H1 (cell line): Measurements from ENCODE around the gene NBAS. TPM values are rescaled to one million over a fixed set of nuclear protein-coding genes. Genes with fewer than 3 reads are reported as not detected.
A peak's percentile ranks its signal among the peaks of the same experiment; 100 is the strongest.

Experiments
- CTCF ChIA-PET: fragments of 300-600 bp; sonication (Branson Sonifier 250); formaldehyde crosslinking; loops from one replicate; lab custom pipeline; 2021; ENCODE audit not compliant: partially characterized antibody; lab: Charles Lee
- POLR2A ChIA-PET: fragments of 300-600 bp; sonication (Branson Sonifier 250); formaldehyde crosslinking; loops from one replicate; lab custom pipeline; 2021; ENCODE audit warnings: inconsistent platforms; ENCODE audit not compliant: partially characterized antibody; lab: Charles Lee
- DNase-seq, 2 experiments: peaks; one replicate each; pipeline versions ENCODE4 v3.0.0 to v3.0.0-alpha.2; 2010 to 2022; ENCODE audit warnings: low spot score in 2 of 2, low read depth in 1 of 2, mixed read lengths in 1 of 2
- FAIRE-seq: peaks from 2 replicates; lab custom pipeline; 2011; peaks lifted over from hg19 to GRCh38; lab: Jason Lieb, UNC
- H2AFZ ChIP-seq: 2 replicates; pipeline ENCODE4 v1.8.1; 2012; ENCODE audit warnings: low read length, inconsistent platforms
- H2AK5ac ChIP-seq: 2 replicates; pipeline ENCODE4 v1.6.1; 2013; ENCODE audit warnings: low read depth, low read length
- H2BK120ac ChIP-seq: replicated peaks from 2 replicates; pipeline ENCODE3; 2013; ENCODE audit warnings: low read depth, low read length, inconsistent platforms
- H2BK12ac ChIP-seq: 2 replicates; pipeline ENCODE4 v1.6.1; 2013; ENCODE audit warnings: low read depth, low read length
- H2BK15ac ChIP-seq: 2 replicates; pipeline ENCODE4 v1.6.1; 2013; ENCODE audit warnings: low read length
- H2BK20ac ChIP-seq: 2 replicates; pipeline ENCODE4 v1.6.1; 2013; ENCODE audit warnings: low read length
- H2BK5ac ChIP-seq: 2 replicates; pipeline ENCODE4 v1.6.1; 2013; ENCODE audit warnings: low read depth, low read length
- H3K14ac ChIP-seq: 2 replicates; pipeline ENCODE4 v1.6.1; 2013; ENCODE audit warnings: inconsistent platforms; ENCODE audit not compliant: insufficient read length
- H3K18ac ChIP-seq: 2 replicates; pipeline ENCODE4 v1.6.1; 2013; ENCODE audit warnings: low read length; ENCODE audit errors: extremely low read depth
- H3K23ac ChIP-seq: 2 replicates; pipeline ENCODE4 v1.6.1; 2013; ENCODE audit warnings: inconsistent platforms; ENCODE audit not compliant: insufficient read length
- H3K23me2 ChIP-seq: 2 replicates; pipeline ENCODE4 v1.6.1; 2013; ENCODE audit warnings: low read depth, low read length
- H3K27ac ChIP-seq: 2 replicates; pipeline ENCODE4 v1.6.1; 2011; ENCODE audit warnings: low read depth, low read length, inconsistent platforms
- H3K27me3 ChIP-seq, 4 experiments: replicated peaks in 1 of 4; 1 replicate in 1 of 4; 2 replicates in 3 of 4; pipeline versions ENCODE4 v1.6.1 to v1.8.1; 2011 to 2013; ENCODE audit warnings: low read length in 3 of 4, mild to moderate bottlenecking in 3 of 4, inconsistent platforms in 2 of 4, mixed read lengths in 2 of 4, moderate library complexity in 1 of 4; ENCODE audit not compliant: control insufficient read depth in 3 of 4, insufficient read depth in 3 of 4; ENCODE audit errors: extremely low read depth in 1 of 4
- H3K36me3 ChIP-seq, 4 experiments: 2 replicates each; pipeline versions ENCODE4 v1.6.1 to v1.8.1; 2011 to 2013; ENCODE audit warnings: mild to moderate bottlenecking in 4 of 4, low read length in 3 of 4, moderate library complexity in 2 of 4, control low read depth in 1 of 4, inconsistent platforms in 1 of 4; ENCODE audit not compliant: insufficient read depth in 4 of 4, control insufficient read depth in 2 of 4
- H3K4ac ChIP-seq: replicated peaks from 2 replicates; pipeline ENCODE3; 2013; ENCODE audit warnings: low read length, low read depth, mixed read lengths, inconsistent platforms; ENCODE audit not compliant: insufficient read length
- H3K4me1 ChIP-seq, 4 experiments: replicated peaks in 1 of 4; 1 replicate in 1 of 4; 2 replicates in 3 of 4; pipeline versions ENCODE4 v1.6.1 to v1.8.1; 2011 to 2013; ENCODE audit warnings: low read length in 3 of 4, inconsistent platforms in 2 of 4, mixed read lengths in 1 of 4; ENCODE audit not compliant: insufficient read depth in 4 of 4, control insufficient read depth in 3 of 4
- H3K4me2 ChIP-seq, 2 experiments: 2 replicates each; pipeline versions ENCODE4 v1.6.1 to v1.8.1; 2011 to 2013; ENCODE audit warnings: low read depth in 2 of 2, low read length in 2 of 2, control low read depth in 1 of 2, inconsistent platforms in 1 of 2, mild to moderate bottlenecking in 1 of 2; ENCODE audit not compliant: insufficient read depth in 1 of 2
- H3K4me3 ChIP-seq, 4 experiments: fragments of 200-600, 300-600 bp in 1 of 4; sonication (generic), shearing (Covaris generic), sonication (Bioruptor Twin) in 1 of 4; 2 replicates each; pipeline versions ENCODE4 v1.5.1 to v1.8.1; 2011 to 2016; ENCODE audit warnings: low read length in 4 of 4, low read depth in 3 of 4, control low read depth in 2 of 4, inconsistent platforms in 2 of 4, mild to moderate bottlenecking in 2 of 4, mixed read lengths in 1 of 4, moderate library complexity in 1 of 4; ENCODE audit not compliant: insufficient read depth in 2 of 4; ENCODE audit errors: extremely low read depth in 1 of 4
- H3K56ac ChIP-seq: replicated peaks from 2 replicates; pipeline ENCODE3; 2013; ENCODE audit warnings: low read depth, mild to moderate bottlenecking, mixed read lengths, low read length, inconsistent platforms; ENCODE audit not compliant: insufficient read length
- H3K79me1 ChIP-seq: 2 replicates; pipeline ENCODE4 v1.6.1; 2013; ENCODE audit warnings: low read depth, low read length, control low read depth
- H3K79me2 ChIP-seq, 2 experiments: 2 replicates each; pipeline versions ENCODE4 v1.6.1 to v1.8.1; 2012 to 2013; ENCODE audit warnings: low read length in 2 of 2, mild to moderate bottlenecking in 2 of 2, inconsistent platforms in 1 of 2; ENCODE audit not compliant: insufficient read depth in 2 of 2, control insufficient read depth in 1 of 2
- H3K9ac ChIP-seq, 4 experiments: replicated peaks in 1 of 4; 1 replicate in 1 of 4; 2 replicates in 3 of 4; pipeline versions ENCODE4 v1.6.1 to v1.8.1; 2011 to 2013; ENCODE audit warnings: low read depth in 3 of 4, low read length in 3 of 4, control low read depth in 2 of 4, mild to moderate bottlenecking in 2 of 4, moderate library complexity in 2 of 4, inconsistent platforms in 1 of 4; ENCODE audit errors: extremely low read depth in 1 of 4
- H3K9me3 ChIP-seq, 2 experiments: 2 replicates each; pipeline versions ENCODE4 v1.6.1 to v1.8.1; 2012 to 2013; ENCODE audit warnings: mild to moderate bottlenecking in 2 of 2, moderate library complexity in 2 of 2, control low read depth in 1 of 2, inconsistent platforms in 1 of 2, low read depth in 1 of 2, low read length in 1 of 2, mixed read lengths in 1 of 2; ENCODE audit not compliant: insufficient read depth in 2 of 2
- H4K20me1 ChIP-seq, 2 experiments: replicated peaks in 1 of 2; 2 replicates each; pipeline versions ENCODE3 to v1.8.1; 2011 to 2013; ENCODE audit warnings: inconsistent platforms in 2 of 2, low read length in 2 of 2, mild to moderate bottlenecking in 1 of 2; ENCODE audit not compliant: insufficient read depth in 2 of 2, control insufficient read depth in 1 of 2
- H4K5ac ChIP-seq: 2 replicates; pipeline ENCODE4 v1.6.1; 2013; ENCODE audit warnings: low read length, low read depth, mixed read lengths, inconsistent platforms; ENCODE audit not compliant: insufficient read length
- H4K8ac ChIP-seq: 2 replicates; pipeline ENCODE4 v1.8.0; 2013; ENCODE audit warnings: mild to moderate bottlenecking, moderate library complexity, low read length, inconsistent platforms; ENCODE audit not compliant: insufficient read depth; ENCODE audit errors: extremely low read depth
- H4K91ac ChIP-seq: replicated peaks from 2 replicates; pipeline ENCODE3; 2013; ENCODE audit warnings: low read length, mixed read lengths, inconsistent platforms; ENCODE audit not compliant: insufficient read length
- FOSL1 ChIP-seq: IDR thresholded peaks from 2 replicates; pipeline ENCODE4 v1.6.1; 2011; ENCODE audit warnings: mild to moderate bottlenecking, low read depth, low read length, moderate library complexity; ENCODE audit not compliant: insufficient read depth
- RAD21 ChIP-seq, 2 experiments: IDR thresholded peaks in 1 of 2; conservative IDR thresholded peaks in 1 of 2; 2 replicates each; pipeline ENCODE4 v1.6.1; 2011; ENCODE audit warnings: low read depth in 2 of 2, low read length in 2 of 2, improper control_type of control experiment in 1 of 2, inconsistent platforms in 1 of 2, mild to moderate bottlenecking in 1 of 2, moderate library complexity in 1 of 2
- RNF2 ChIP-seq: fragments of 200-900, 300-1000 bp; sonication (generic); IDR thresholded peaks from 2 replicates; pipeline ENCODE4 v1.7.1; 2016; ENCODE audit warnings: borderline replicate concordance, low read depth, mild to moderate bottlenecking, antibody characterized with exemption, low read length; ENCODE audit not compliant: poor library complexity, severe bottlenecking; ENCODE audit errors: missing control alignments
- SUZ12 ChIP-seq: fragments of 200-600 bp; sonication (generic); IDR thresholded peaks from 2 replicates; pipeline ENCODE4 v1.6.1; 2012; ENCODE audit warnings: mild to moderate bottlenecking, inconsistent platforms, low read length, moderate library complexity, mixed read lengths
- TAF7 ChIP-seq: optimal IDR thresholded peaks from 2 replicates; pipeline ENCODE3; 2011; ENCODE audit warnings: low read depth, mild to moderate bottlenecking, inconsistent platforms, low read length, moderate library complexity, borderline replicate concordance
- TEAD4 ChIP-seq: IDR thresholded peaks from 2 replicates; pipeline ENCODE4 v1.6.1; 2012; ENCODE audit warnings: low read depth, low read length, inconsistent platforms, mixed read lengths
- YY1 ChIP-seq: IDR thresholded peaks from 2 replicates; pipeline ENCODE4 v1.6.1; 2011; ENCODE audit warnings: low read depth, mild to moderate bottlenecking, low read length
- WGBS, 2 experiments: shearing (Covaris generic) in 1 of 2; methylation state at CpG; one replicate each; pipeline versions ENCODE4 v1.1.6 to v1.1.7; 2013 to 2015; ENCODE audit warnings: low lambda C conversion rate in 2 of 2, mixed read lengths in 2 of 2, inconsistent platforms in 1 of 2, low coverage in 1 of 2, missing lambda C conversion rate in 1 of 2; ENCODE audit not compliant: insufficient replicate concordance in 2 of 2, insufficient coverage in 1 of 2, insufficient read length in 1 of 2; ENCODE audit errors: extremely low coverage in 1 of 2, missing lambda C conversion rate in 1 of 2; 5-methylcytosine and 5-hydroxymethylcytosine counted together
- polyA plus RNA-seq, 7 experiments: library from polyadenylated mRNA; depleted of rRNA in 3 of 7; stranded (reverse) in 5 of 7; unstranded in 2 of 7; fragments of >200 nt in 5 of 7; fragments of 200-250 nt in 2 of 7; gene quantifications; 1 replicate in 5 of 7; 2 replicates in 1 of 7; 4 replicates in 1 of 7; pipeline versions ENCODE4 v1.2.1 to v1.2.3, GENCODE V29; 2011 to 2013; ENCODE audit warnings: missing spikeins in 2 of 7, mixed read lengths in 2 of 7
- total RNA-seq: library from RNA; stranded (reverse); fragmentation: NEBNext Ultra II Directional; extraction: Animal tissue kit (Norgen Biotek cat#: 25700); gene quantifications from 2 replicates; pipeline ENCODE4 v1.2.1, GENCODE V29; 2021
- TF ChIP-seq, protein P1 (sequence below), 3 experiments: IDR thresholded peaks; 1 replicate in 2 of 3; 2 replicates in 1 of 3; pipeline versions ENCODE4 v1.5.1 to v1.6.1; 2011; ENCODE audit warnings: low read length in 3 of 3, mild to moderate bottlenecking in 3 of 3, inconsistent platforms in 2 of 3, low read depth in 1 of 3, moderate library complexity in 1 of 3; ENCODE audit not compliant: insufficient read depth in 1 of 3; ENCODE audit errors: control extremely low read depth in 1 of 3

The NBAS gene
- total and polyA plus RNA-seq, 2 of the 8 experiments (the other 6 are each of a cell fraction or from before 2014, with no cell fraction given), result 19.6 to 34.8 TPM

DNA sequence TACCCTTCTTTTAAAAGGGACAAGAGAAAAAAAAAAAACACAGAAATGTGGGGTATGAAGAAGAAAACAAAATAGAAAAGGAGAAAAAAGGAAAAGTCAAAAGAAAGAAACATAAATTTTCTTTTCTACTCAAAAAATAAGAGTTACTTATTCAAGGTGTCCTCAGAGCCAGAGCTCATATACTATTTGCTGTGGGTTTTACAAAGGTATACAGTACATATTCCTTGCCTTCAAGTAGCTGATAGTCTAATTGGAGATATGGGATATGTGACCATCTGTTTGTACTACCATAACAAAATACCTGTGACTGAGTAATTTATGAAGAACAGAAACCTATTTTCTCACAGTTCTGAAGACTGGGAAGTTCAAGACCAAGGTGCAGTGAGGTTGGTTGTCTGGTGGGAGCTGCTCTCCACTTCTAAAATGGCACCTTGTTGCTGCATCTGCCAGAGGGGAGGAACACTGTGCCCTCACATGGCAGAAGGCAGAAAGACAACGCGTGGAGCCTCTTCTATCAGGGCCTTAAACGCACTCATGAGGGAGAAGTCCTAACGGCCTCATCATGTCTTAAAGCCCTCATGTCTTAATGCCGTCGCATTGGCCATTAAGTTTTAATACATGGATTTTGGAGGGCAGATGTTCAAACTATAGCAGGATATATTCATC is 33.9 kb downstream of the NBAS start:
- H3K14ac ChIP-seq, result no peak overlapping the region
- no peak overlapping the region for H2BK12ac ChIP-seq
- WGBS, 2 experiments, result 87% methylated on average over 6 of the region's 6 CpGs; no CpG with 5 or more reads in 1 of the 2 experiments
- H3K4me2 ChIP-seq, result no peak overlapping the region
- H2BK15ac ChIP-seq, result no peak overlapping the region
- H4K20me1 ChIP-seq, result peaks cover 0 to 3% of the 10 kb centered on the region in 2 experiments
- CTCF ChIA-PET, result interaction anchor here (0.6 to 2.0 kb wide), 9 partner anchors 10 to 582 kb away, joined by 3 to 6 read pairs (median 4); no protein-coding TSS in a partner anchor
- H4K5ac ChIP-seq, result no peak overlapping the region
- H2BK120ac ChIP-seq, result no peak overlapping the region
- FAIRE-seq, result no peak
- H2AFZ ChIP-seq, result no peak overlapping the region
- no peak overlapping the region for H4K91ac ChIP-seq
- POLR2A ChIA-PET, result no interaction called here
- H3K23me2 ChIP-seq, result peaks cover 2% of the 10 kb centered on the region; the same call in 1 of the 2 replicates
- no peak overlapping the region for H3K23ac ChIP-seq
- H2BK5ac ChIP-seq, result no peak overlapping the region
- no peak overlapping the region for H2AK5ac ChIP-seq
- no peak overlapping the region for H4K8ac ChIP-seq
- H3K18ac ChIP-seq, result no peak overlapping the region
- H3K9ac ChIP-seq, result no peak overlapping the region
- H2BK20ac ChIP-seq, result no peak overlapping the region
- H3K4ac ChIP-seq, result no peak overlapping the region
- H3K36me3 ChIP-seq, result 0 out of 8 replicates have a peak, but pooled peaks cover 0 to 2% (median 0%) of the 10 kb centered on the region in 4 experiments
- no peak overlapping the region for H3K27ac ChIP-seq
- no peaks in the 10 kb centered on the region; the same call in 1 of the 2 replicates for H3K79me1 ChIP-seq
- H3K79me2 ChIP-seq, result no peaks in the 10 kb centered on the region
- no peaks in the 10 kb centered on the region for H3K4me1 ChIP-seq
- H3K56ac ChIP-seq, result no peak overlapping the region
- no peak overlapping the region for H3K4me3 ChIP-seq
- DNase-seq, result peak in 1 of 2 experiments; percentile 7
- H3K9me3 ChIP-seq, result no peaks in the 10 kb centered on the region
- H3K27me3 ChIP-seq, result no peaks in the 10 kb centered on the region
- TF ChIP-seq FOSL1 (no peak), TAF7 (no peak), SUZ12 (no peak), RNF2 (no peak), YY1 (peak; percentile 83), TEAD4 (0 out of 2 replicates have a peak, but pooled peaks have one; percentile 6), RAD21 (IDR thresholded peaks at IDR 0.05 in 1 of 2, conservative IDR thresholded peaks at IDR 0.05 in 1 of 2; ENCODE audit: low read depth in 2 of 2, low read length in 2 of 2) (peak; percentile 60 to 62)
- TF ChIP-seq, protein P1, sequence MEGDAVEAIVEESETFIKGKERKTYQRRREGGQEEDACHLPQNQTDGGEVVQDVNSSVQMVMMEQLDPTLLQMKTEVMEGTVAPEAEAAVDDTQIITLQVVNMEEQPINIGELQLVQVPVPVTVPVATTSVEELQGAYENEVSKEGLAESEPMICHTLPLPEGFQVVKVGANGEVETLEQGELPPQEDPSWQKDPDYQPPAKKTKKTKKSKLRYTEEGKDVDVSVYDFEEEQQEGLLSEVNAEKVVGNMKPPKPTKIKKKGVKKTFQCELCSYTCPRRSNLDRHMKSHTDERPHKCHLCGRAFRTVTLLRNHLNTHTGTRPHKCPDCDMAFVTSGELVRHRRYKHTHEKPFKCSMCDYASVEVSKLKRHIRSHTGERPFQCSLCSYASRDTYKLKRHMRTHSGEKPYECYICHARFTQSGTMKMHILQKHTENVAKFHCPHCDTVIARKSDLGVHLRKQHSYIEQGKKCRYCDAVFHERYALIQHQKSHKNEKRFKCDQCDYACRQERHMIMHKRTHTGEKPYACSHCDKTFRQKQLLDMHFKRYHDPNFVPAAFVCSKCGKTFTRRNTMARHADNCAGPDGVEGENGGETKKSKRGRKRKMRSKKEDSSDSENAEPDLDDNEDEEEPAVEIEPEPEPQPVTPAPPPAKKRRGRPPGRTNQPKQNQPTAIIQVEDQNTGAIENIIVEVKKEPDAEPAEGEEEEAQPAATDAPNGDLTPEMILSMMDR (IDR thresholded peaks at IDR 0.05; ENCODE audit: control extremely low read depth in 1 of 3, insufficient read depth in 1 of 3, low read depth in 1 of 3, low read length in 3 of 3), result peak; percentile 32 to 59 (median 53); a peak in 3 of 4 replicates
